Suprapubic skin (tissue), 3 donors: ENCODE data around the gene YARS1.

Source experiments
- POLR2AphosphoS5 ChIP-seq, 3 donors: sonication (generic); formaldehyde crosslinking; IDR thresholded peaks; one replicate each; pipeline ENCODE4 v1.6.1; 2017; ENCODE audit warnings: antibody characterized with exemption in 3 of 3
- TF ChIP-seq, protein P1 (sequence below), 2 donors: fragments of 200-600 bp in 1 of 2; fragments of 450-650 bp in 1 of 2; sonication (generic) in 1 of 2; IDR thresholded peaks; one replicate each; pipeline ENCODE4 v1.5.1; 2016 to 2019; ENCODE audit warnings: antibody characterized with exemption in 2 of 2, mild to moderate bottlenecking in 1 of 2, moderate library complexity in 1 of 2

DNA sequence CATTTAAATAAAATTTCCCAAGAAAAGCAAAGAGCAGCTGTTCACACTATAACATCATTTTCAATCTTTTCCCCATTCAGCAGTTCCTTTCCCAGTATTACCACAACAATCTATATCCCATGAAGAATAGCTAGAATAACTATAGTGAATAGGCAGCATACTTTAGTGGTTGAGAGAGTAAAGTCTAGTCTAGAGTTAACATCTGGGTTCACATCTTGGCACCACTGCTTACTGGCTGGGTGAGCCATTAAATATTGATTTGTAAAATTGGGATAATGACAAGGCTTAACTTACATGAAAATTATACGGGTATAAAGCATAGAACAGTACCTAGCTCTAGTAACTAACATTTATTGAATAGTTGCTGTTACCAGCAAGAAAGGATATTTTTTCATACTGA lies 14.7 kb upstream of the YARS1 start:
- TF ChIP-seq, protein P1, sequence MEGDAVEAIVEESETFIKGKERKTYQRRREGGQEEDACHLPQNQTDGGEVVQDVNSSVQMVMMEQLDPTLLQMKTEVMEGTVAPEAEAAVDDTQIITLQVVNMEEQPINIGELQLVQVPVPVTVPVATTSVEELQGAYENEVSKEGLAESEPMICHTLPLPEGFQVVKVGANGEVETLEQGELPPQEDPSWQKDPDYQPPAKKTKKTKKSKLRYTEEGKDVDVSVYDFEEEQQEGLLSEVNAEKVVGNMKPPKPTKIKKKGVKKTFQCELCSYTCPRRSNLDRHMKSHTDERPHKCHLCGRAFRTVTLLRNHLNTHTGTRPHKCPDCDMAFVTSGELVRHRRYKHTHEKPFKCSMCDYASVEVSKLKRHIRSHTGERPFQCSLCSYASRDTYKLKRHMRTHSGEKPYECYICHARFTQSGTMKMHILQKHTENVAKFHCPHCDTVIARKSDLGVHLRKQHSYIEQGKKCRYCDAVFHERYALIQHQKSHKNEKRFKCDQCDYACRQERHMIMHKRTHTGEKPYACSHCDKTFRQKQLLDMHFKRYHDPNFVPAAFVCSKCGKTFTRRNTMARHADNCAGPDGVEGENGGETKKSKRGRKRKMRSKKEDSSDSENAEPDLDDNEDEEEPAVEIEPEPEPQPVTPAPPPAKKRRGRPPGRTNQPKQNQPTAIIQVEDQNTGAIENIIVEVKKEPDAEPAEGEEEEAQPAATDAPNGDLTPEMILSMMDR (IDR thresholded peaks at IDR 0.05) = no peak
- no peak for TF ChIP-seq POLR2AphosphoS5 (IDR thresholded peaks at IDR 0.05)
